Lower leg skin (tissue), 3 donors: Measurements from ENCODE around the gene AP1M1.

ENCODE experiments used
- POLR2A ChIP-seq, 2 donors: fragments of 450-650 bp; IDR thresholded peaks; one replicate each; pipeline ENCODE4 v1.6.1; 2016 to 2017; ENCODE audit warnings: antibody characterized with exemption in 2 of 2, mild to moderate bottlenecking in 1 of 2, moderate library complexity in 1 of 2
- TF ChIP-seq, protein P1 (sequence below), 3 donors: fragments of 450-650 bp; IDR thresholded peaks; one replicate each; pipeline ENCODE4 v1.5.1; 2016; ENCODE audit warnings: antibody characterized with exemption in 3 of 3, mild to moderate bottlenecking in 3 of 3, moderate library complexity in 2 of 3

DNA sequence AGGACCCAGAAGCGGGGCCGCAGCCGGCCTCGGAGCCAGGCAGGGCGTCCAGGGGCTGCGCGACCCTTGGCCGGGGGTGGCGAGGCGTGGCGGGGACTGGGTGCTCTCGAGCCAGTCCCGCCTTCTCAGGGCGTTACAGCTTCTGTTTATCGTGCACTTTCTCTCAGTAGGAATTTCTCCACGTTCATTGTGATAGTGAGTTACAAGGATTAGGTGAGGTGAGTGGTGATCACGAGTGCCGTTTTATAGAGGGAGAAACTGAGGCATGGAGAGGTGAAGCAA lies 600 bp downstream of the AP1M1 start:
- no peak for TF ChIP-seq POLR2A (IDR thresholded peaks at IDR 0.05)
- TF ChIP-seq, protein P1, sequence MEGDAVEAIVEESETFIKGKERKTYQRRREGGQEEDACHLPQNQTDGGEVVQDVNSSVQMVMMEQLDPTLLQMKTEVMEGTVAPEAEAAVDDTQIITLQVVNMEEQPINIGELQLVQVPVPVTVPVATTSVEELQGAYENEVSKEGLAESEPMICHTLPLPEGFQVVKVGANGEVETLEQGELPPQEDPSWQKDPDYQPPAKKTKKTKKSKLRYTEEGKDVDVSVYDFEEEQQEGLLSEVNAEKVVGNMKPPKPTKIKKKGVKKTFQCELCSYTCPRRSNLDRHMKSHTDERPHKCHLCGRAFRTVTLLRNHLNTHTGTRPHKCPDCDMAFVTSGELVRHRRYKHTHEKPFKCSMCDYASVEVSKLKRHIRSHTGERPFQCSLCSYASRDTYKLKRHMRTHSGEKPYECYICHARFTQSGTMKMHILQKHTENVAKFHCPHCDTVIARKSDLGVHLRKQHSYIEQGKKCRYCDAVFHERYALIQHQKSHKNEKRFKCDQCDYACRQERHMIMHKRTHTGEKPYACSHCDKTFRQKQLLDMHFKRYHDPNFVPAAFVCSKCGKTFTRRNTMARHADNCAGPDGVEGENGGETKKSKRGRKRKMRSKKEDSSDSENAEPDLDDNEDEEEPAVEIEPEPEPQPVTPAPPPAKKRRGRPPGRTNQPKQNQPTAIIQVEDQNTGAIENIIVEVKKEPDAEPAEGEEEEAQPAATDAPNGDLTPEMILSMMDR (IDR thresholded peaks at IDR 0.05): no peak
